SK-N-MC (cell line): Measurements from ENCODE around the gene ZNF793.

Experiments
- EZH2 ChIP-seq: fragments of 200-600 bp; sonication (generic); IDR thresholded peaks from one replicate; pipeline ENCODE4 v1.6.1; 2017; ENCODE audit warnings: antibody characterized with exemption
- POLR2AphosphoS5 ChIP-seq: IDR thresholded peaks from 2 replicates; pipeline ENCODE4 v1.6.1; 2012; ENCODE audit warnings: mild to moderate bottlenecking, low read depth, low read length, borderline replicate concordance

- no peak for TF ChIP-seq EZH2
- TF ChIP-seq POLR2AphosphoS5: no peak
Observed at GRCh38 chr19:37519890-37520289, 13.2 kb downstream of the ZNF793 start.
